Renal cortex interstitium (tissue), 11 donors: ENCODE results near the gene TMEM178B. TPM values are rescaled to one million over a fixed set of nuclear protein-coding genes. Genes with fewer than 3 reads are reported as not detected.
"Not testable (repeated sequence)": the region's sequence is repeated elsewhere in the genome, so short reads cannot be mapped to it uniquely, and the experiment has no call there.

Experiments
- DNase-seq, 11 donors: peaks; one replicate each; pipeline ENCODE4 v3.0.0-alpha.2; 2013; ENCODE audit warnings: low read depth in 9 of 11, low spot score in 4 of 11; ENCODE audit errors: extremely low read depth in 1 of 11
- polyA plus RNA-seq, 3 donors: library from polyadenylated mRNA; unstranded; fragments of 120-200 nt; gene quantifications; one replicate each; pipeline ENCODE4 v1.2.1, GENCODE V29; 2013; ENCODE audit not compliant: insufficient read length in 3 of 3

Gene TMEM178B
- polyA plus RNA-seq, 3 donors = 0.27 to 0.39 (median 0.36) TPM

DNA sequence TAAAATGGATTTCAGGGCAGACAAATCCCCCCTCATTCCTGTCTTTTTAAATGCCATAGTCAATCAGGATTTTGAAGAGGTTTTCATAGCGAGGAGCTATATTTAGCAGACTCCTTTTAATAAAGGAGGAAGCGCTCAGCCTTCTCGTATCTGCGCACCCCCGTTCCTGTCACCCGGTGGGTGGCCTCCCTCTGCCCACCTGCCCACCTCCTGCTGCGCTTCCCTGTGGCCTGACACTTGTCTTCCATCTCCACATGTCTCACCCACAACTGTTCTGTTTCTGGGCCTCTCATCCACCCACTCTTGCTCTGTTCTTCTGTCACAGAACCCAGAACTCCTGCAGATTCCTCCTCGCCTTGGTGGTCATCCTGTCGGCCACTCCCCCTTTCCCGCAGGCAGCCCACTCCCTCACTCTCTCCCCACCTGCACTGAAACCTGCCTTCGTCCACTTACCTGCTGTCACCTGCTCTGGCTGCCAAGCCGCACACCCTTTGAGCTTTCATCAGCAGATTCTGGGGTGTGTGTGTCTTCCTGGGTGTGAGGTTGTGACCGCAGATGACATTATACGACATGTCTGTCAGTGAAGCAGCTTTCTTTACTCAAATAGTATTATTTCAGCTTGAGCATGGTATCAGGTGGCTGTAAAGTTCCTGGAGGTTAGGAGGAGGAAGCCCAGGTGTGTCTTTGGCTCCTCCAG lies 313.8 kb downstream of the TMEM178B start:
- no peak for DNase-seq

DNA sequence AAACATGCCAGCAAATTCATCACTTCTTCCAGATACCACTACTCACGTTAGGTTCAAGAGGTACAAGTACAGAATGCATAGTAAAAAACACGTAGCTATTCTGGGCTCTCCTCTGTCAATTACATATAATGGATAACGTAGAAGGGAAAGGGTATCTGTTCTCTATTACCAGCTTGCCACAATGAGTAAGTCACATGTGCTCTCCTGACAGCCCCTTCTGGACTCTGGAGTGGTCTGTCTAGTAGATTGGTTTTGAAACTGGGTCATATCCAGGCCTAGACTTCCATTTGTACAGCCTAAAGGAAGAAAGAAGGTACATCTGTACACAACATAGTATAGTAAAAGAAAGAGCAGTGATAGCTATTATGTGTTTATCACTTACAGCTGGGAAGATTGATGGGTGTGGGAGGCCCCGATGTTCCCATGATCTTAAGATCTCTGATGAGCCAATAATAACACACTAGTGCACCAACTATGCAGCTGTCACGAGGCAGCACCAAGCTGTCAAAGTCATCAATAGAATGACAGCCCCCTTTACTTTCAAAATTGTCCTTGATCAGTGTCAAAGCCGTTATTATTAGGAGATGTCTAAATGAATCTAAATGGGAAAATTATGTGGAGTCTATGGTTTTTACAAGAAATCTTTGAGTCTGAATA lies 315.4 kb downstream of the TMEM178B start:
- DNase-seq = no peak

DNA sequence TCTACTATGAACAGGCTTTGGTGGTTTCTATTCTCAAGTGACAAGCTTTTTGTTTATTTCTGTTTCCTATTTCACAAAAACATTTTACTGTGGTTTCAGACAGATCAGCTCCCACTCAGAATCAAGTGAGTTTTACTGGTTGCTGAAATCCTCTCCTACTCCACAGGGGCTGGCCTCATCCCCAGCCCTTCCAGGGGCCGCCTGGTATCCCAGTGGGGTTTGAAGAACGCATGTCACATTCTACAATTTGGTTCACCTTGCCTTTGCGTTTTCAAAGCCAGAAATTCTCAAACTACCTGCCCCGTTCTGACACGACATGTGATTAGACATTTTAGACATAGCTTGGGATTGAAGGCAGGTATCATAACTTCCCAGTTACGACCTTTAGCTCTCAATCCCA lies 316.5 kb downstream of the TMEM178B start:
- no peak for DNase-seq

DNA sequence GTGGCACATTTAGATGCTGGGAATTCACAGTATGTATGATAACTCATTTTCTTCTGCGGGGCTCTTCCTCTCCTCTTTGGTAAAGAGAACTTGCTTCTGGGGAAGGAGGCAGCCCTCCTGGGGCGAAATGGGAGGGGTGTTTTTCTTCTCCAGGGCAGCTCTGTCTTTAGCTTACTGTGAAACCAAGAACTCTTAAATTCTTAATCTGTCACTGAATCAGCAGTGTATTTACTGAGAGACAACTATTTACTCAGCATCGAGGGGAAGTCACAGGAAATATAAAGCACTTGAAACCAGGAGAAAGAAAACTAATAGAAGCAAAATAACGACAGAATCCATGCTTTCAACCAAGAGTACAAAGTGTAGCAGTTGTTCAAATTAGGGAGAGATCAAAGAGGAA lies 319.2 kb downstream of the TMEM178B start:
- DNase-seq = no peak

DNA sequence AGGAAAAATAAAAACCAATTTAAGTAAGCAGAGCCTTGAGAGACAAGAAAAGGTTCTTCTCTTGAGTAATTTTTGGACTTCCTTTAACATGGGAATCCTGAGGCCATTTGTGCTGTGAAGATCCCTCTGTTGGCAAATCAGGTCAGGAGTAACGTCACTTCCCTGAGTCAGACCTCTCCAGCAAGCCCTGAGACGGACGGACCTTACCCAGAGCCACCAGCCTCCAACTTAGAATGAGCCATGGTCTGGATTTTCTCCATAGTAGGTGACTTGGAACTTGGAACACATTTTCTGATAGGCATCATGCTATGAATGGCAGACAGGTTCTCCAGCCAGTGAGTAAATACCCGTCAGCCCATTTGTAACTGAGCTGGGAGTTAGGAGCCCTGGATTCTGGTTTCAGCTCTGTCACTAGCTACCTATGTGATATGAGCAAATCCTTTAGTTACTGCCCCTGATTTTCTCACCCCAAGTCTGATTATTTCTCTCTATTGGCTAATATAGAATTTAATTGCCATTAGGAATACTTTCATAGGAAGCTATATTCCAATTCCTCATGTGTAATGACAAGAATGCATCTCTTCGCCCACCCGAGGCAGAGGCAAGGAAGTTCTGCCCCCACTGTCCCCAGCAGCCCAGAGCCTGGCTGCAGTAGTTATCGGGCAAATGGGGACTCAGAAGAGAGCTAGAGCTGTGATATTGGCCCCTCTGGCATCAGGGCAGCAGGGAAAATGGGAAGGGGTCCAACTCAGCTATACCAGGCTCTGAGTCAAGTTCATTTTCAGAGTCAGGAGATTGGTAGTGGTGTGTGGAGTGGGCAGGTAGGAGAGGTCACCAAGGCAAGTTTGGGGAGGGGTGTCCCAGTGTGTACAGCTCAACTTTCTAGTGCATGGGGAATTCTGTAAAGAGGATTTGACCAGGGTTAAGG lies 323.6 kb downstream of the TMEM178B start:
- DNase-seq = no peak

- no peak for DNase-seq
Observed at GRCh38 chr7:141400356-141400755, 326.5 kb downstream of the TMEM178B start.

DNA sequence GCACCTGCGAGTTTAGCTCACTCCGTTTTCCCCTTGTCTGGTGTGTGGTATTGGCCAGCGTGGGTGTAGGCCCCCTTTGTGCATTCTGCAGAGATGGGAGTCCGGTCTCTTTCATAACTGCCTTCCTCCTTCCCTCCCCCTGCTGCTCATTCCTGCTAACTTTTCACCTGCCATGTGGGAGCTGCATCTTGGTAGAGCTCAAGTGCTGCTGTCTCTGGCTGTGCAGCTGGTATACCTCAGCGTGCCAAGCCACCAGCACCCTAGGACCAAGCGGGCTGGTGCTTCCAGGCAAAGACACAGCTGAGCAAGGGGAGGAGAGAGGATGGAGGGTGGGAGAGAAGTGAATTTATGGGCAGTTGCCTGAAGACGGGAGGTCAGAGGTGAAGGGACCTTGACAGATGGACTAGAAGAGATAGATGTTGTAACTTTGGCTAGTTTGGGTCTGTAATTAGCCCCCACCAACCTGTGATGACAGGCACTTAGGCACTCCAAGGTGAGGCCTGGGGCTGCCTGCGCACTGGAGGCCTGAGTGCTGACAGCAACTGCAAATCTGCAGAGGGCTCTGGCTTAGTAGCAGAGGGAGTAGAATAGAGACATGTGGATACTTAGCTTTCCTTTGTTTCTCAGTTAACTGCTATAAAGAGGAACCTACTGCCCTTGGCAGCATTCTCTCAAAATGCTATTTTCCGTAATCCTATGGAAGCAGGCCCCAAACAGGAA lies 328.6 kb downstream of the TMEM178B start:
- DNase-seq = no peak

- not testable (repeated sequence) for DNase-seq
Observed at GRCh38 chr7:141403846-141404245, 330.0 kb downstream of the TMEM178B start.

- no peak for DNase-seq
Observed at GRCh38 chr7:141406347-141406746, 332.5 kb downstream of the TMEM178B start.

- no peak for DNase-seq
Observed at GRCh38 chr7:141407893-141408292, 334.0 kb downstream of the TMEM178B start.

DNA sequence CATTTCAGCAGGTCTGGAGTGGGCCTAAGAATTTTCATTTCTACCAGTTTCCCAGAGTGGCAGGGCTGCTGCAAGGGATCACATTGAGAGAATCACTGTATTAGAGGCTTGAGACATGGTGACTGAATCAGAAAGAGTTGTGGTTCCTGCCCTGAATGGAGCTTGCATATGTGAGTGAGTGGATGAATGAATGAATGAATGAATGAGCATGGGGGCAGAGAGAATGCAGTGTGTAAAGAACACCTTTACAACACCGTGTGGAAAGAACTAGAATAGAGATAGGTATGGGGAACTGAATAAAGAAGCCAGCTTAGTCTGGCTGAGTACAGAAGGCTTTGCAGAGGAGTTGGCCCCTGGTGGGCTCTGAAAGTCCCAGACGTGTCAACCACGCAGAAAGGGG lies 334.6 kb downstream of the TMEM178B start:
- no peak for DNase-seq

- DNase-seq = no peak
Observed at GRCh38 chr7:141409219-141409618, 335.4 kb downstream of the TMEM178B start.

GRCh38 chr7:141409801-141410329 lies 336.0 kb downstream of the TMEM178B start:
- no peak for DNase-seq

GRCh38 chr7:141410353-141411000 lies 336.6 kb downstream of the TMEM178B start:
- DNase-seq = no peak

DNA sequence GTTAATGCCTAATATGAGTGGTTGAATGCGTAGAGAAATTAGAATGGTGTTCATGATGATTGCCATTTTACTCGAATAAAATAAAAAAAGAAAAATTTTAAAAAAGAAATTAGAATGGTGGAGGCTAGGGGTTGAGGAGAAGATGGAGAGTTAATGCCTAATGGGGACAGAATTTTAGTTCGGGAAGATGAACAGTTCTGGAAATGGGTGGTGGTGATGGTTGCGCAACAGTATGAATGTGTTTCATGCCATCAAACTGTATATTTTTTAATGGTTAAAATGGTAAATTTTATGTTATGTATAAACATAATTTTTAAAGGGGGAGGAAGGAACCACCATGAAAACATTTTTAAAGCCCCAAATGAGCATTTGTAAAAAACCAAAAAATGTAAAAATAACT lies 337.3 kb downstream of the TMEM178B start:
- DNase-seq = no peak

GRCh38 chr7:141415999-141416398 lies 342.1 kb downstream of the TMEM178B start:
- no peak for DNase-seq

- no peak for DNase-seq
Observed at GRCh38 chr7:141416650-141417270, 342.9 kb downstream of the TMEM178B start.

DNA sequence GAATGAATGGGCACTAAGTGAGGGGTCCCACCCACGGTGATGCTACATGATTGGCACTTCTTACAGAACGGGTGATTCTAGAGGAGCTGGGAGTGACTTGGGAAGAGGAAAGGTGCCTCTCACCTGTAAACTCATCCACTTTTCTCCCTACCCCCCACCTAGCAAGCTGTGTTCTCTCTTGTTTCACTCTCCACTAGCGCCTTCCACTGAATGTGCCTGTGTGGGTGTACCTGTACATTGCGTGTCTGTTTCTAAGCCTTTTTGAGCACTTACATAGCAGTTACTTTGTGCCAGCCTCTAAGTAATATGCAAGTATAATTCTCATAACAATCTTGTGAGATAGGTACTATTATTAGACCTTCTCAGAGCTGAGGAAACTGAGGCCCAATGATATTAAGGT lies 343.6 kb downstream of the TMEM178B start:
- no peak for DNase-seq
